NCI-H69 (cell line): ENCODE results near the gene METTL1.
"Not testable (repeated sequence)": the region's sequence is repeated elsewhere in the genome, so short reads cannot be mapped to it uniquely, and the experiment has no call there.

Experiments used
- DNase-seq: peaks from one replicate; lab custom pipeline; 2025; lab: John Stamatoyannopoulos, UW

Gene METTL1

GRCh38 chr12:57771873-57772428 is at the start of gene METTL1:
TSS of gene METTL1 (minus strand) at chr12:57772105. CDS start at chr12:57772083, 22 bp downstream.
- peak; percentile 98 for DNase-seq

GRCh38 chr12:57821015-57821414 is 49.1 kb upstream of the METTL1 start:
- not testable (repeated sequence) for DNase-seq

- not testable (repeated sequence) for DNase-seq
Measured at GRCh38 chr12:57820119-57820518, 48.2 kb upstream of the METTL1 start.

GRCh38 chr12:57817990-57818331 is 46.1 kb upstream of the METTL1 start:
- not testable (repeated sequence) for DNase-seq

GRCh38 chr12:57817261-57817989 is 45.5 kb upstream of the METTL1 start:
- no peak for DNase-seq

GRCh38 chr12:57816855-57817151 is 44.9 kb upstream of the METTL1 start:
- peak; percentile 30 for DNase-seq

- no peak for DNase-seq
Measured at GRCh38 chr12:57816001-57816854, 44.3 kb upstream of the METTL1 start.

GRCh38 chr12:57815177-57816000 is 43.5 kb upstream of the METTL1 start:
- peak; percentile 23 for DNase-seq

GRCh38 chr12:57813971-57814772 is 42.3 kb upstream of the METTL1 start:
- no peak for DNase-seq

- no peak for DNase-seq
Measured at GRCh38 chr12:57813111-57813970, 41.4 kb upstream of the METTL1 start.

- DNase-seq: no peak
Measured at GRCh38 chr12:57811028-57811755, 39.3 kb upstream of the METTL1 start.

- peak; percentile 9 for DNase-seq
Measured at GRCh38 chr12:57810450-57810849, 38.5 kb upstream of the METTL1 start.

GRCh38 chr12:57809425-57809824 is 37.5 kb upstream of the METTL1 start:
- DNase-seq: no peak

GRCh38 chr12:57808351-57808750 is 36.4 kb upstream of the METTL1 start:
- DNase-seq: no peak

- no peak for DNase-seq
Measured at GRCh38 chr12:57807285-57807684, 35.4 kb upstream of the METTL1 start.

GRCh38 chr12:57806677-57807076 is 34.8 kb upstream of the METTL1 start:
- DNase-seq: no peak

GRCh38 chr12:57803319-57803893 is 31.5 kb upstream of the METTL1 start:
- DNase-seq: peak; percentile 43

GRCh38 chr12:57802607-57803006 is 30.7 kb upstream of the METTL1 start:
- DNase-seq: no peak

GRCh38 chr12:57800965-57801364 is 29.1 kb upstream of the METTL1 start:
- no peak for DNase-seq
